Esophagus (tissue), 2 donors: ENCODE measurements around the gene SMARCA4. TPM values are rescaled to one million over a fixed set of nuclear protein-coding genes. Genes with fewer than 3 reads are reported as not detected.

Experiments
- H3K27ac ChIP-seq, 2 donors: one replicate each; pipeline ENCODE4 v1.5.1; 2013; ENCODE audit warnings: low read depth in 2 of 2, mild to moderate bottlenecking in 2 of 2, inconsistent platforms in 1 of 2, low read length in 1 of 2, moderate library complexity in 1 of 2
- H3K27me3 ChIP-seq, 2 donors: one replicate each; pipeline ENCODE4 v1.6.1; 2013; ENCODE audit warnings: low read length in 2 of 2, control low read depth in 1 of 2, mild to moderate bottlenecking in 1 of 2; ENCODE audit not compliant: insufficient read depth in 2 of 2, control insufficient read depth in 1 of 2
- H3K36me3 ChIP-seq, 2 donors: one replicate each; pipeline ENCODE4 v1.6.1; 2013; ENCODE audit warnings: low read length in 1 of 2; ENCODE audit not compliant: control insufficient read depth in 2 of 2, insufficient read depth in 2 of 2
- H3K4me1 ChIP-seq, 2 donors: one replicate each; pipeline ENCODE4 v1.6.1; 2013; ENCODE audit warnings: low read length in 1 of 2; ENCODE audit not compliant: control insufficient read depth in 2 of 2, insufficient read depth in 2 of 2
- H3K4me3 ChIP-seq, 2 donors: one replicate each; pipeline ENCODE4 v1.5.1; 2013; ENCODE audit warnings: low read length in 2 of 2, mild to moderate bottlenecking in 2 of 2, low read depth in 1 of 2, moderate library complexity in 1 of 2
- H3K9me3 ChIP-seq, 2 donors: one replicate each; pipeline ENCODE4 v1.6.1; 2013; ENCODE audit warnings: mild to moderate bottlenecking in 2 of 2, low read depth in 1 of 2, low read length in 1 of 2, moderate library complexity in 1 of 2; ENCODE audit not compliant: control insufficient read depth in 2 of 2, insufficient read depth in 1 of 2
- WGBS, 2 donors: extraction: QIAGEN DNeasy Blood & Tissue Kit; methylation state at CpG; one replicate each; pipeline ENCODE4 v1.1.7; 2013; 5-methylcytosine and 5-hydroxymethylcytosine counted together
- polyA plus RNA-seq, 2 donors: library from polyadenylated mRNA; stranded (reverse); fragments of 200-250 nt; gene quantifications; one replicate each; pipeline ENCODE4 v1.2.3, GENCODE V29; 2013
- donor health status: healthy with polysubstance abuse.
- donor health status: Bipolar disorder and iron deficiency.

SMARCA4 gene
- polyA plus RNA-seq, 2 donors: 66.8 to 113 TPM

DNA sequence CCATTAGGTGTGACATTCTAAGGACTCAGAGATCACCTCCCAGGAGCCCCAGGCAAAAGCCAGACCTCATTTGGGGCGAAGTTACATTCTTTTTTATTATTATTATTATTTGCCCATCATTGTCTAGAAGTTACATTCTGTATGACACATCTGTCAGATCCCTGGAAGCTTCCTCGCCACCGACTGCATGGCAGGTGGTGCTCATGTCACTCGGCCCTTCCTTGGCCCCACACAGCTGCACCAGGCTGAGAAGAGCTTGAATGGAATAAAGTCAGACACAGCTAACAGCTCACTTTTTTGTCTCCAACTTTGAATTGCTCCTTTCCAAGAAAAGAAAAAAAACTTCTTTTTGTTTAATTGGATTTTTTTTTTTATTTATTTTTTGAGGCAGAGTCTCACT, 87.0 kb downstream of the SMARCA4 start:
- Histone ChIP-seq H3K27me3 (no peaks in the 10 kb centered on the region), H3K27ac (no peak overlapping the region), H3K36me3 (peaks cover 0 to 20% of the 10 kb centered on the region in 2 donors), H3K4me1 (peaks cover 0 to 6% of the 10 kb centered on the region in 2 donors), H3K4me3 (no peak overlapping the region), H3K9me3 (no peaks in the 10 kb centered on the region)
- WGBS, 2 donors: 91 to 95% methylated on average over 4 of the region's 4 CpGs

DNA sequence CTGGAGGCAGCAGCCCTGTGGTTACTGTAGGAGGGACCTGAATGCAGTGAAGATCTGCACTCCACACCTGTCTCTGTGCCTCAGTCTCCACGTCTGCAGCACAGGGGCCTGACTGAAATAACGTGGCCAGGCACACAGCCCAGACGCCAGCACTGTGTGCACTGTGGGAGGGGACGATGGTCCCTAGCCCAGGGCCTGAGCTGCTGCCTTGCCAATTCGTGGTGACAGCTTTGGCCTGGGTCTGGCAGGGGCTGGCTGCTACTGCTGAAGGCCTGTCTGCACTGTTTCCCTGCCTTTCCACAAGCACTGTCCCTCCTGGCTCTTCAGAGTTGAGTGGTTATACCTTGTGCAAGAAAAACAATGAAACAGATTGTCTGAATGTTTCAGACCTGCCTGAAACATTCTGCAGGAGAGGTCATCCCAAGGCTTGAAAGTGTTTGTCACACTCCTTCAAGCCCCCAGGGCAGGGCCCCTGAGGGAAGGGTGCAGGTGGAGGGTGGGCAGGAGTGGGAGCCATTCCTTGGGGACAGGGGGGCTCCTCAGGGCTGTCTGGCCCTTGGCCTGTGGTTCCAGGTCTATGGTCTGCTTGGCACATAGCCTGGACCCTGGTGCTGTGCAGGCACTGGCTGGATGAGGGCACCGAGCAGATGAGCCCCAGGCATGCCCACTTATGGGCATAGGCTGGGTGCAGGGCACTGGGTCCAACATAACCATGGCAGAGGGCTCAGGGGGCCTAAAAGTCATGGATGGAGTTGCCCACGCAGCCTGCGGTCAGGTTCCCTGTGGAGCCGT, 89.7 kb downstream of the SMARCA4 start:
- Histone ChIP-seq H3K4me1 (peaks cover 0 to 6% of the 10 kb centered on the region in 2 donors), H3K9me3 (no peaks in the 10 kb centered on the region), H3K27ac (no peak overlapping the region), H3K36me3 (peaks cover 0 to 14% of the 10 kb centered on the region in 2 donors), H3K27me3 (no peaks in the 10 kb centered on the region), H3K4me3 (no peak overlapping the region)
- whole genome bisulfite sequencing, 2 donors: 74 to 87% methylated on average over 9 of the region's 9 CpGs

DNA sequence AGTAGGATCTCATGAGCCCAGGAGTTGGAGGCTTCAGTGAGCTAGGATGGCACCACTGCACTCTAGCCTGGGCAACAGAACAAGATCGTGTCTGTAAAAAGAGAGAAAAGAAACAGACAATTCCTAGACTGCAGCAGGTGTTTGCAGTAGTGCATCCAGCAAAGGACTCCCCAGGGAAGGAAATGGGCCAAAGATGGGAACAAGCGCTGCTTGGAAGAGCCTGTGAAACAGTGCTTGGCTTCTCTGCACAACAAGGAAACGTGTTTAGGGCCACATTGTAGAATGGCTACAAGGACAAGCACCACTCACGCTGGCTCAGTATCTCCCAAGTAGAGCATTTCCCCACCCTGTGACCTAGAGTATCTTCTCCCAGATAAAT, 93.0 kb downstream of the SMARCA4 start:
- H3K4me1 ChIP-seq: peaks cover 0 to 4% of the 10 kb centered on the region in 2 donors
- whole genome bisulfite sequencing, 2 donors: 84 to 85% methylated on average over 4 of the region's 4 CpGs

DNA sequence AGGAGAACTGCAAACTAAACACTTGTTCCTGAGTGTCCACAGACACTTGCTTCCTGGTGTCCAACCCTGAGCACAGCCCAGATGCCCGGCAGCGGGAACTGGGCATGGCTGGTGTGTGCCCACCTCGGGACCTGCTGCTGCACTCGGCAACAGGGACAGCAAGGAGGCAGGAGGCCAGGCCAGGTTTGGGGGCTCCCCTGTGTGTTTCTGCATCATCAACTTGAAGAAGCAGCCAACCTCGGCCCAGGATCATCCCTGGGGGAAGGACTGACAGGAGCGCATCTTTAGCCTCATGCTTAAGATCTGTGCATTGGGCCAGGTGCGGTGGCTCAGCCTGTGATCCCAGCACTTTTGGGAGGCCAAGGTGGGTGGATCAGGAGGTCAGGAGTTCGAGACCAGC, 93.4 kb downstream of the SMARCA4 start:
- Histone ChIP-seq H3K4me1 (peaks cover 0 to 3% of the 10 kb centered on the region in 2 donors), H3K27ac (no peak overlapping the region), H3K27me3 (no peaks in the 10 kb centered on the region), H3K9me3 (no peaks in the 10 kb centered on the region), H3K4me3 (no peak overlapping the region), H3K36me3 (peaks cover 0 to 32% of the 10 kb centered on the region in 2 donors)
- WGBS, 2 donors: 91 to 96% methylated on average over 8 of the region's 8 CpGs

More for the DNA sequence above, 93.0 kb downstream of the SMARCA4 start:
- Histone ChIP-seq H3K4me3 (no peak overlapping the region), H3K27ac (no peak overlapping the region), H3K9me3 (no peaks in the 10 kb centered on the region), H3K27me3 (no peaks in the 10 kb centered on the region), H3K36me3 (peaks cover 0 to 31% of the 10 kb centered on the region in 2 donors)

DNA sequence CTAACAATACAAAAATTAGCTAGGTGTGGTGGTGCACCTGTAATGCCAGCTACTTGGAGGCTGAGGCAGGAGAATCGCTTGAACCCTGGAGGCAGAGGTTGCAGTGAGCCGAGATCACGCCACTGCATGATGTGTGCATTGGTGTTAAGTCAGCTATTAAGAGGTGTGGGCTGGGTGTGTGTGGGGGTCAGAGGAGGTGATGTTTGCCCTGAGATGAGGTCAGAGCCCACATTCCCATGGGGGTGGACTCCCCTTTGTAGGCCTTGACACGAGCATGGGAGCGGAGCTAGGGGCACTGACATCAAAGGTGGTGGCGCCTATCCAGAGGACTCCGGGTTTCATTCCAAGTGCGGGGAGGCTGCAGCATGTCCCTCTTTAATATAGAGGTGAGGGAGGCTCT, 93.8 kb downstream of the SMARCA4 start:
- Histone ChIP-seq H3K27ac (no peak overlapping the region), H3K36me3 (peaks cover 0 to 35% of the 10 kb centered on the region in 2 donors), H3K9me3 (no peaks in the 10 kb centered on the region), H3K4me3 (no peak overlapping the region), H3K4me1 (no peaks in the 10 kb centered on the region), H3K27me3 (no peaks in the 10 kb centered on the region)
- 90 to 94% methylated on average over 8 of the region's 8 CpGs for WGBS, 2 donors

DNA sequence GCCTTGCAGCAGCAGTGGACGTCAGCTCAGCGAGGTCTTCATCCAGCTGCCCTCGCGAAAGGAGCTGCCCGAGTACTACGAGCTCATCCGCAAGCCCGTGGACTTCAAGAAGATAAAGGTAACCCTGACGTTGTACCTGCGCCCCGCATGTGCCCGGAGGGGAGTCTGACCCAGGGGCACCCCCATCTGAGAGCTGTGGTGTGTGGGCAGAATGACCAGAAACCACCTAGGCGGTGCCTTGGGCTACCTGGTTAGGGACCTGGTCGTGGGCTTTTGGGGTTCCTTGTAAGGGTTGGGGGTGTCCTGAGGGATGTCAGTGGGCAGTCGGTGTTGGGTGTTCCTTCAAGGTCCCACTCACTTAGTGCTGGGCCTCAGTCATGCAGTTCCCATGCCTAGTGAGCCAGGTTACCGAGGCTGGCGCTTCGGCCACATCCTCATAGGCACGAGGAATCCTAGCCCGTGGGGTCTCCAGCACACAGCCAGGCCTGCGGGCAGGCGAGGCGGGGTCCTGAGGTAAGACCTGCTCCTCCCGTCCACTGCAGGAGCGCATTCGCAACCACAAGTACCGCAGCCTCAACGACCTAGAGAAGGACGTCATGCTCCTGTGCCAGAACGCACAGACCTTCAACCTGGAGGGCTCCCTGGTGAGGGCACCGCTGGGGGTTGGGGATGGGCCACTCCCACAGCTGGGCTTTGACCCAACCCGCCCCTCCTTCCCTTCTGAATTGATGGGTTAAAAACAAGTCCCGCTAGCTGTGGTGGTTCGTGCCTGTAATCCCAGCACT, 97.6 kb downstream of the SMARCA4 start:
- H3K27ac ChIP-seq: no peak overlapping the region
- peaks cover 5 to 44% of the 10 kb centered on the region in 2 donors for H3K36me3 ChIP-seq
- H3K4me1 ChIP-seq: no peaks in the 10 kb centered on the region
- WGBS, 2 donors: 93 to 95% methylated on average over 34 of the region's 34 CpGs
- no peaks in the 10 kb centered on the region for H3K9me3 ChIP-seq
- H3K4me3 ChIP-seq: no peak overlapping the region
- no peaks in the 10 kb centered on the region for H3K27me3 ChIP-seq

DNA sequence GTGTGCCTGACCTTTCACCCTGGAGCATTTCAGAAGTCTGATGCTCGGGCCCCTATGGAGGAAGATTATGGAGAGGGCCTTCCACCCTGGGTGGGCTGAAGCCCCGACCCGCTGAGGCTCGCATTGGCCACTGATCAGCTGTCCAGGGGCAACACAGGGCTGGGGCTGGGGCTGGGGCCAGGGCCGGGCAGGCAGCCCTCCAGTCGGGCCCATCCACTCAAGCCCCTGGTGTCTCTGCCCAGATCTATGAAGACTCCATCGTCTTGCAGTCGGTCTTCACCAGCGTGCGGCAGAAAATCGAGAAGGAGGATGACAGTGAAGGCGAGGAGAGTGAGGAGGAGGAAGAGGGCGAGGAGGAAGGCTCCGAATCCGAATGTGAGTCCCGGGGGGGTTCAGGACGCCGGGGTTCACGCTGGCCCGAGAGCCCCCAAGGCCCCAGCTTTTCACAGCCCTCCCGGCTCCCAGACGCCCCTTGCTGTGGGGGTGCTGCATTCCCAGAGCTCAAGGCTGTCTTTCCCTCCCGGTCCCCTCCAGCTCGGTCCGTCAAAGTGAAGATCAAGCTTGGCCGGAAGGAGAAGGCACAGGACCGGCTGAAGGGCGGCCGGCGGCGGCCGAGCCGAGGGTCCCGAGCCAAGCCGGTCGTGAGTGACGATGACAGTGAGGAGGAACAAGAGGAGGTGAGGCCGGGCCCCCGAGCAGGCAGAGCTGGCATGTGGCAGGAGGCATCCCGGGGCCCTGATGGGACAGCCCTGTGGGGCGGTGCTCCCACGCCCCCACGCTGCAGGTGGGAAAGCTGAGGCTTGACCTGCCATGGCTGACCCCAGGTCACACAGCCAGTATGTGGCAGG, 98.9 kb downstream of the SMARCA4 start:
- 95 to 96% methylated on average over 43 of the region's 43 CpGs for WGBS, 2 donors
- Histone ChIP-seq H3K36me3 (peaks cover 5 to 40% of the 10 kb centered on the region in 2 donors), H3K27me3 (no peaks in the 10 kb centered on the region), H3K27ac (no peak overlapping the region), H3K4me3 (no peak overlapping the region), H3K4me1 (no peaks in the 10 kb centered on the region), H3K9me3 (no peaks in the 10 kb centered on the region)

DNA sequence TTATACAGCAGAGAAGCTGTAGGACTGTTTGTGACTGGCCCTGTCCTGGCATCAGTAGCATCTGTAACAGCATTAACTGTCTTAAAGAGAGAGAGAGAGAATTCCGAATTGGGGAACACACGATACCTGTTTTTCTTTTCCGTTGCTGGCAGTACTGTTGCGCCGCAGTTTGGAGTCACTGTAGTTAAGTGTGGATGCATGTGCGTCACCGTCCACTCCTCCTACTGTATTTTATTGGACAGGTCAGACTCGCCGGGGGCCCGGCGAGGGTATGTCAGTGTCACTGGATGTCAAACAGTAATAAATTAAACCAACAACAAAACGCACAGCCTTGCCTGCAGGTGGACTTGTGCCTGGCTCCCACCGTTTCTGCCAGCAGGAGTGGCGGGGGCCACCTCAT, 101.1 kb downstream of the SMARCA4 start:
- H3K27me3 ChIP-seq: no peaks in the 10 kb centered on the region
- no peak overlapping the region for H3K4me3 ChIP-seq
- H3K9me3 ChIP-seq: no peaks in the 10 kb centered on the region
- H3K27ac ChIP-seq: peak overlapping the region in 1 of 2 donors; percentile 40
- H3K36me3 ChIP-seq: peaks cover 5 to 29% of the 10 kb centered on the region in 2 donors
- WGBS, 2 donors: 85 to 90% methylated on average over 14 of the region's 14 CpGs
- no peaks in the 10 kb centered on the region for H3K4me1 ChIP-seq

DNA sequence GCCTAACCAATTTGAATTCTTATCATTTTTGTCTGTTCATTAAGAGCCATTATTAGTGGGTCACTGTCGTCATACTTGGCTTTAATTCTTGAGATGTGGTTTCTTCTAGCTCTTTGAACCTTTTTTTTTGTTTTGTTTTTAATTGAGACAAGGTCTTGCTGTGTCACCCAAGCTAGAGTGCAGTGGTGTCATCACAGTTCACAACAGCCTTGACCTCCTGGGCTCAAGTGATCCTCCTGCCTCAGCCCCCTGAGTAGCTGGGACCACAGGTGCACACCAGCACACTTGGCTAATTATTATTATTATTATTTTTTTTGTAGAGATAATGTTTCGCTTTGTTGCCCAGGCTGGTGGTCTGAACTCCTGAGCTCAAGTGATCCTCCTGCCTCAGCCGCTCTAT, 102.6 kb downstream of the SMARCA4 start:
- Histone ChIP-seq H3K9me3 (no peaks in the 10 kb centered on the region), H3K27ac (no peak overlapping the region), H3K36me3 (peaks cover 5 to 26% of the 10 kb centered on the region in 2 donors), H3K4me1 (no peaks in the 10 kb centered on the region), H3K4me3 (no peak overlapping the region), H3K27me3 (no peaks in the 10 kb centered on the region)
- 83 to 84% methylated on average over 3 of the region's 3 CpGs for WGBS, 2 donors
